SK-N-SH (cell line): ENCODE measurements around the gene STAC.

Experiments used
- CHD2 ChIP-seq: fragments of 150-350 bp; IDR thresholded peaks from 2 replicates; pipeline ENCODE4 v1.6.1; 2018; ENCODE audit warnings: low read length; ENCODE audit not compliant: partially characterized antibody
- ELF1 ChIP-seq: IDR thresholded peaks from 2 replicates; pipeline ENCODE4 v1.4.0; 2012
- EP300 ChIP-seq, 2 experiments: IDR thresholded peaks; 2 replicates each; pipeline versions ENCODE4 v1.4.0 to v1.6.1; 2012; ENCODE audit warnings: borderline replicate concordance in 1 of 2, low read depth in 1 of 2, low read length in 1 of 2
- EZH2phosphoT487 ChIP-seq: fragments of 200-600 bp; sonication (generic); IDR thresholded peaks from 2 replicates; pipeline ENCODE4 v1.6.1; 2017; ENCODE audit warnings: low read depth, mixed run types, mild to moderate bottlenecking, antibody characterized with exemption, moderate library complexity, borderline replicate concordance
- FOSL2 ChIP-seq: IDR thresholded peaks from 2 replicates; pipeline ENCODE4 v1.4.0; 2012; ENCODE audit warnings: low read depth, mild to moderate bottlenecking, moderate library complexity, borderline replicate concordance
- MAX ChIP-seq: IDR thresholded peaks from 2 replicates; pipeline ENCODE4 v1.4.0; 2012; ENCODE audit warnings: low read depth
- RAD21 ChIP-seq: IDR thresholded peaks from 2 replicates; pipeline ENCODE4 v1.6.1; 2012; ENCODE audit warnings: mild to moderate bottlenecking, low read length
- RXRA ChIP-seq: IDR thresholded peaks from 2 replicates; pipeline ENCODE4 v1.4.0; 2012; ENCODE audit warnings: low read depth, mild to moderate bottlenecking, borderline replicate concordance
- SMC3 ChIP-seq: IDR thresholded peaks from 2 replicates; pipeline ENCODE4 v1.6.1; 2012; ENCODE audit warnings: low read depth, low read length, improper control_type of control experiment
- TEAD4 ChIP-seq: IDR thresholded peaks from 2 replicates; pipeline ENCODE4 v1.4.0; 2012; ENCODE audit warnings: mild to moderate bottlenecking, borderline replicate concordance; ENCODE audit not compliant: insufficient read depth
- TF ChIP-seq, protein P1 (sequence below): fragments of 200-600 bp; sonication (generic); IDR thresholded peaks from 2 replicates; pipeline ENCODE4 v1.6.1; 2017; ENCODE audit warnings: antibody characterized with exemption, mild to moderate bottlenecking, moderate library complexity
- TF ChIP-seq, protein P2 (sequence below): fragments of 150-350 bp; IDR thresholded peaks from 2 replicates; pipeline ENCODE4 v1.6.1; 2016; ENCODE audit warnings: mild to moderate bottlenecking, low read depth, low read length

GRCh38 chr3:36596419-36596818 lies 216.1 kb downstream of the STAC start:
- TF ChIP-seq FOSL2 (no peak), ELF1 (no peak), EP300 (IDR thresholded peaks at IDR 0.05; ENCODE audit: borderline replicate concordance in 1 of 2, low read depth in 1 of 2, low read length in 1 of 2) (no peak), SMC3 (no peak), RXRA (no peak), MAX (no peak), EZH2phosphoT487 (no peak), TEAD4 (no peak), CHD2 (no peak), RAD21 (no peak)
- TF ChIP-seq, protein P1, sequence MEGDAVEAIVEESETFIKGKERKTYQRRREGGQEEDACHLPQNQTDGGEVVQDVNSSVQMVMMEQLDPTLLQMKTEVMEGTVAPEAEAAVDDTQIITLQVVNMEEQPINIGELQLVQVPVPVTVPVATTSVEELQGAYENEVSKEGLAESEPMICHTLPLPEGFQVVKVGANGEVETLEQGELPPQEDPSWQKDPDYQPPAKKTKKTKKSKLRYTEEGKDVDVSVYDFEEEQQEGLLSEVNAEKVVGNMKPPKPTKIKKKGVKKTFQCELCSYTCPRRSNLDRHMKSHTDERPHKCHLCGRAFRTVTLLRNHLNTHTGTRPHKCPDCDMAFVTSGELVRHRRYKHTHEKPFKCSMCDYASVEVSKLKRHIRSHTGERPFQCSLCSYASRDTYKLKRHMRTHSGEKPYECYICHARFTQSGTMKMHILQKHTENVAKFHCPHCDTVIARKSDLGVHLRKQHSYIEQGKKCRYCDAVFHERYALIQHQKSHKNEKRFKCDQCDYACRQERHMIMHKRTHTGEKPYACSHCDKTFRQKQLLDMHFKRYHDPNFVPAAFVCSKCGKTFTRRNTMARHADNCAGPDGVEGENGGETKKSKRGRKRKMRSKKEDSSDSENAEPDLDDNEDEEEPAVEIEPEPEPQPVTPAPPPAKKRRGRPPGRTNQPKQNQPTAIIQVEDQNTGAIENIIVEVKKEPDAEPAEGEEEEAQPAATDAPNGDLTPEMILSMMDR, result no peak
- TF ChIP-seq, protein P2, sequence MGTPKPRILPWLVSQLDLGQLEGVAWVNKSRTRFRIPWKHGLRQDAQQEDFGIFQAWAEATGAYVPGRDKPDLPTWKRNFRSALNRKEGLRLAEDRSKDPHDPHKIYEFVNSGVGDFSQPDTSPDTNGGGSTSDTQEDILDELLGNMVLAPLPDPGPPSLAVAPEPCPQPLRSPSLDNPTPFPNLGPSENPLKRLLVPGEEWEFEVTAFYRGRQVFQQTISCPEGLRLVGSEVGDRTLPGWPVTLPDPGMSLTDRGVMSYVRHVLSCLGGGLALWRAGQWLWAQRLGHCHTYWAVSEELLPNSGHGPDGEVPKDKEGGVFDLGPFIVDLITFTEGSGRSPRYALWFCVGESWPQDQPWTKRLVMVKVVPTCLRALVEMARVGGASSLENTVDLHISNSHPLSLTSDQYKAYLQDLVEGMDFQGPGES, result no peak
